VCaP (cell line): ENCODE results near the gene FRMD4B.

Experiments
- H3K27ac ChIP-seq: fragments of 450-650 bp; 2 replicates; pipeline ENCODE4 v1.5.1; 2017
- CTCF ChIP-seq: fragments of 450-650 bp; conservative IDR thresholded peaks from 2 replicates; pipeline ENCODE4 v1.5.1; 2017; ENCODE audit warnings: mild to moderate bottlenecking, moderate library complexity

The FRMD4B gene

GRCh38 chr3:69322158-69322509 lies 63.8 kb downstream of the FRMD4B start:
- no peak overlapping the region for H3K27ac ChIP-seq
- no peak for TF ChIP-seq CTCF

- TF ChIP-seq CTCF: no peak
- no peak overlapping the region for H3K27ac ChIP-seq
Measured at GRCh38 chr3:69321301-69322157, 64.4 kb downstream of the FRMD4B start.

- H3K27ac ChIP-seq: no peak overlapping the region
Measured at GRCh38 chr3:69320871-69321271, 65.0 kb downstream of the FRMD4B start.

GRCh38 chr3:69319652-69320051 lies 66.2 kb downstream of the FRMD4B start:
- no peak for TF ChIP-seq CTCF
- no peak overlapping the region for H3K27ac ChIP-seq

More at GRCh38 chr3:69320871-69321271, 65.0 kb downstream of the FRMD4B start:
- no peak for TF ChIP-seq CTCF

GRCh38 chr3:69318410-69318809 lies 67.5 kb downstream of the FRMD4B start:
- H3K27ac ChIP-seq: no peak overlapping the region
- TF ChIP-seq CTCF: no peak

- no peak overlapping the region for H3K27ac ChIP-seq
- no peak for TF ChIP-seq CTCF
Measured at GRCh38 chr3:69313251-69313650, 72.6 kb downstream of the FRMD4B start.

- H3K27ac ChIP-seq: no peak overlapping the region
- TF ChIP-seq CTCF: peak; percentile 93
Measured at GRCh38 chr3:69309814-69310213, 76.1 kb downstream of the FRMD4B start.
